HG02763 (cell line): ENCODE data around the gene MARS1.
"Not testable (repeated sequence)": the region's sequence is repeated elsewhere in the genome, so short reads cannot be mapped to it uniquely, and the experiment has no call there.

Source experiments
- ATAC-seq: cut with Tn5 transposase; IDR thresholded peaks from one replicate; pipeline ENCODE4 v1.9.1; 2021; ENCODE audit warnings: mild to moderate bottlenecking, moderate library complexity; ENCODE audit not compliant: unreplicated experiment

The MARS1 gene

DNA sequence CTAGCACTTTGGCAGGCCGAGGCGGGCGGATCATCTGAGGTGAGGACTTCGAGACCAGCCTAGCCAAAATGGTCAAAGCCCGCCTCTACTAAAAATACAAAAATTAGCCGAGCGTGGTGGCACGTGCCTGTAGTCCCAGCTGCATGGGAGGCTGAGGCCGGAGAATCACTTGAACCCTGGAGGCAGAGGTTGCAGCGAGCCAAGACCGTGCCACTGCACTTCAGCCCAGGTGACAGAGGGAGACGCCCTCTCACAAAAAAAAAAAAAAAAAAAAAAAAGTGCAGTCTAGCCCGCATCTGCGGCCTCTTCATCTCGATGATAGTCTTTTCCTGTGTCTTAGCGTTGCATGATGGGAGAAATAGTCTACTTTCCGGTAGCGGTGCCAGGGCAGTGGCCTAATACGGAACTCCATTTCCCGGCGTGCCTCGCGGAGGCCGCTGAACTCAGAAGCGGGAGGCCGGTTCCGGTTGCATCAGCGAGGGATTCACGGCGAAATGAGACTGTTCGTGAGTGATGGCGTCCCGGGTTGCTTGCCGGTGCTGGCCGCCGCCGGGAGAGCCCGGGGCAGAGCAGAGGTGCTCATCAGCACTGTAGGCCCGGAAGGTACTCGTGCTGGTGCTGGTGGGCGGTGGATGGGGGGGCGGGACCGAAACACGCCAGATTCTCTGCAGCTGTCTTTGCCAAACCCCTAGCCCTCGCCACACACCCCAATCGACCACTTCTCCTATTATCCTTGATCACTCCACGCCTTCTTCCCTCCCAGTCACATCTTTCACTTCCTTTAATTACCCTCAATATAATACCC, at the start of gene MARS1:
MARS1 (plus strand) TSS at position 472 of the 805 bp plus-strand sequence; CDS start at position 495, 23 bp downstream.
- peak; percentile 98 for ATAC-seq

DNA sequence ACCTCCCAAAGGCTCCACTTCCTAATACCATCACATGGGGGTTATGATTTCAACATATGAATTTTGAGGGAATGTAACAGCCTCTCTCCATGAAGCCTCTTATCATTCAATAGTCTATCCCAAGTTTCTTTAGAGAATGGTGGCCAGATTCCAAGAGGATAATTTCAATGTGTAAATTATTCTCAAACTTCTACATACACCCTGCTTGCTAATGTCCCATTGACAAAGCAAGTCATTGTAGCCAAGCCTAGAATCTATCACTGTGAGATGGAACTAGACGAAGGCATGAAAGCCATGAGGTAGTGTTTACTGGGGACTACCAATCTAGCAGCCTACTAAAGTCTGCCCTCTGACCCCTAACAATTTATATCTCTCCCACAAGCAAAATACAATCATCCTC, 49.5 kb upstream of the MARS1 start:
- no peak for ATAC-seq

DNA sequence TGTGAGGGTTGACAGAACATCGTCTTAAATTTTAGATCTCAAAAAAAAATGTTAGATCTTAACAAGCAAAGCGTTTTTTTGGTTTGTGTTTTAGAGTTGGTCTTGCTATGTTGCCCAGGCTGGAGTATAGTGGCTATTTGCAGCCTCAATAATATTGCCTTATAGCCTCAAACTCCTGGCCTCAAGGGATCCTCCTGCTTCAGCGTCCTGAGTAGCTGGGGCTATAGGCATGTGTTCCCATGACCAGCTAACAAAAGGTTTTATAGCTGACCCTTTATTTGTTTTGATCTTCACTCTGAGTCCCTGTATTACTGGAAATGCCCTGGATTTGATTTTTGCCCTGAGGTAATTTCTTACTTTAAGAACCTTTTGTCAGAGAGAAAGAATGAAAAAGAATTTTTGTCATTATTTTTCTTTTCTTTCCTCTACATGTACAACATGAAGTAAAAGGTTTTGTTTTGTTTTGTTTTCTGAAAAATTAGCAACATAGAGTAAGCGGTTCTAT, 48.1 kb upstream of the MARS1 start:
- ATAC-seq = no peak

DNA sequence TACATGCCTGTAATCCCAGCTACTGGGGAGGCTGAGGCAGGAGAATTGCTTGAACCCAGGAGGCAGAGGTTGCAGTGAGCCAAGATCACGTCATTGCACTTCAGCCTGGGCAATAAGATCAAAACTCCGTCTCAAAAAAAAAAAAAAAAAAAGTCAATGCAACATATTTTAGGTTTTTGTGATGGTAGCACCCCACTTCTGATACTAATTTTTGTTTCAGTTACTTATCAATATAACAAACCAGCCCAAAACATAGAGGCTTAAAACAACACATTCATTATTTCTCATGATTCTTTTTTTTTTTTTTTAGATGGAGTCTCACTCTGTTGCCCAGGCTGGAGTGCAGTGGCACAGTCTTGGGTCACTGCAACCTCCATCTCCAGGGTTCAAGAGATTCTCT, 46.5 kb upstream of the MARS1 start:
- not testable (repeated sequence) for ATAC-seq

DNA sequence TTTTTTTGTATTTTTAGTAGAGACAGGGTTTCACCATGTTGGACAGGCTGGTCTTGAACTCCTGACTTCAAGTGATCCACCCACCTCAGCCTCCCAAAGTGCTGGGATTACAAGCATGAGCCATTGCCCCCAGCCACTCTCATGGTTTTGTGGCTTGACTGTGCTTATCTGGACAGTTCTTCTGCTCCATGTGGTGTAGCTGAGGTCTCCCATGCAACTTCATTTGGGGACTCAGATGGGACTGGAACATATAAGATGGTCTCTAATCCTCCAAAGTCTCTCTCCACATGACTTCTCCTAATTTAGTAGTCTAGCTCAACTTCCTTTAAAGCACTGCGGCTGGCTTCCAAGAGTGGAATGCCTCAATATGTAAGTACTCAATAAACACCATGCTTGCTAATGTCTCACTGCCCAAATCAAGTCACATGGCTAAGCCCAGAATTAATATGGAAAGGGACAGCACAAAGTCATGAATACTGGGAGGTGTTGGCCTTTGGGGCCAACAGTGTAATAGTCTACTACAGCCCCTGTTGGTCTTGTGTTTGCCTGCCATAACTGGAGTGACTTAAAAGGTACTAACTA, 45.9 kb upstream of the MARS1 start:
- ATAC-seq = no peak

DNA sequence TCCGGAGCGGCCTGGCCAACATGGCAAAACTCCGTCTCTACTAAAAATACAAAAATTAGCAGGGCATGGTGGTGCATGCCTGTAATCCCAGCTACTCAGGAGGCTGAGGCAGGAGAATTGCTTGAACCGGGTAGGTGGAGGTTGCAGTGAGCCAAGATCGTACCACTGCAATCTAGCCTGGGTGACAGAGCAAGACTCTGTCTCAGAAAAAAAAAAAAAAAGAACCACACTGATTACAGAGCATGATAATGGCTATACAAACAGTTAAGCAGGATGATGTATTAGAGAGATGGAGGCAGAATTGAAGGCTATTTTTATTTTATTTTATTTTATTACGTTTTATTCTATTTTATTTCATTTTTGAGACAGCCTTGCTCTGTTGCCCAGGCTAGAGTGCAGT, 43.5 kb upstream of the MARS1 start:
- not testable (repeated sequence) for ATAC-seq

DNA sequence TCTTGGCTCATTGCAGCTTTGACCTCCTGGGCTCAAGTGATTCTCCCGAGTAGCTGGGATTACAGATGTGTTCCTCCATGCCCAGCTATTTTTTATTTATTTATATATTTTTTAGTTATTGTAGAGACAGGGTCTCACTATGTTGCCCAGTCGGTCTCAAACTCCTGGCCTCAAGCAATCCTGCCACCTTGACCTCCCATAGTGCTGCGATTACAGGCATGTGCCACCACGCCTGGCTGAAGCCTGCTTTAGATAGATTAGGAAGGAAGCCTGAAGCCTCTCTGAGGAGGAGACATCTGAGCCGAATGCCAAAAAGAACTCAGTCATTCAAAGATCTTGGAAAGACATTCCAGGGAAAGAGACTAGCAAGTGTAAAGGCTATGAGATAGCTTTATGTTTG, 43.1 kb upstream of the MARS1 start:
- ATAC-seq = no peak

DNA sequence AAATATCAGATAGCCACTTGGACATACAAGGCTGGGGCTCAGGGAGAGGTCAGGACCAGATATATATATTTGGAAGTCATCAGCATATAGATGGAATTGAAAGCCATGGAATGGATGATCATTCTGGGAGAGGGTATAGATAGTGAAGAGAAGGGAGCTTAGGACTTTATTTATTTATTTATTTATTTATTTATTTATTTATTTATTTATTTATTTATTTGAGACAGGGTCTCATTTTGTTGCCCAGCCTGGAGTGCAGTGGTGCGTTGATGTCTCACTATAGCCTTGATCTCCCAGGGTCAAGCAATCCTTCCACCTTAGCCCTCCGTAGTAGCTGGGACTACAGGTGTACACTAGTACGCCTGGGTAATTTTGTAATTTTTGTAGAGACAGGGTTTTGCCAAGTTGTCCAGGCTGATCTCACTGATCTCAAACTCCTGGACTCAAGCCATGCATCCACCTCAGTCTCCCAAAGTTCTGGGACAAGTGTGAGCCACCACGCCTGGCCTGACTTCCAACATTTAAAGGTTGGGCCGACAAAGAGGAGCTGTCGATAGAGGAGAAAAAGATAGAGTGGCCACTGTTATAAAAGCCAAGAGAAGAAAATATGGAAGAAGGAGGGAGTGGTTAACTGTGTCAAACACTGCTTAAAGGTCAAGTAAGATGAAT, 41.4 kb upstream of the MARS1 start:
- ATAC-seq = no peak

DNA sequence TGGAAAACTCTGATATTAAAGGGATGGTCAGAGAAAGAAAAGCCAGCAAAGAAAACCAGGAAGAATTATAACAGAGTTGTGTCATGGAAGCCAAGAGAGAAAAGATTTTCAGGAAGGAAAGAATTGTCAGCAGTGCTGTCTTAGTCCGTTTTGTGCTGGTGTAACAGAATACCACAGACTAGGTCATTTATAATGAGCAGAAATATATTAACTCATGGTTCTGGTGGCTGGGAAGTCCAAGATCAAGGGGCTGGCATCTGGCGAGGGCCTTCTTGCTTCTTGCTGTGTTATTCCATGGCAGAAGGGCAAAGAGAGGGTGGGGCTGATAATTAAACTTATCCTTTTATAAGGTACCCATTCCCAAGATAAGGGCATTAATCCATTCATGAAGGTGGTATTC, 39.2 kb upstream of the MARS1 start:
- ATAC-seq = no peak

DNA sequence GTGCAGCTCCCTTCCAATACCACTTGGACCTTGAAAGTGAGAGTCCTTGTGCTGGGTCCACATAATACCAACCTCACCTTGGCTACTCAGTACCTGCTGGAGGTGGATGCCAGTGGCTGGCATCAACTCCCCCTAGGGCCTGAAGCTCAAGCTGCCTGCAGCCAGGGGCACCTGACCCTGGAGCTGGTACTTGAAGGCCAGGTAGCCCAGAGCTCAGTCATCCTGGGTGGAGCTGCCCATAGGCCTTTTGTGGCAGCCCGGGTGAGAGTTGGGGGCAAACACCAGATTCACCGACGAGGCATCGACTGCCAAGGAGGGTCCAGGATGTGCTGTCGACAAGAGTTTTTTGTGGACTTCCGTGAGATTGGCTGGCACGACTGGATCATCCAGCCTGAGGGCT, 38.5 kb upstream of the MARS1 start:
- no peak for ATAC-seq

DNA sequence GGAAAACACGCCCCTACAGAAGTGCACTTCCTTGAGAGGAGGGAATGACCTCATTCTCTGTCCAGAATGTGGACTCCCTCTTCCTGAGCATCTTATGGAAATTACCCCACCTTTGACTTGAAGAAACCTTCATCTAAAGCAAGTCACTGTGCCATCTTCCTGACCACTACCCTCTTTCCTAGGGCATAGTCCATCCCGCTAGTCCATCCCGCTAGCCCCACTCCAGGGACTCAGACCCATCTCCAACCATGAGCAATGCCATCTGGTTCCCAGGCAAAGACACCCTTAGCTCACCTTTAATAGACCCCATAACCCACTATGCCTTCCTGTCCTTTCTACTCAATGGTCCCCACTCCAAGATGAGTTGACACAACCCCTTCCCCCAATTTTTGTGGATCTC, 37.8 kb upstream of the MARS1 start:
- no peak for ATAC-seq

DNA sequence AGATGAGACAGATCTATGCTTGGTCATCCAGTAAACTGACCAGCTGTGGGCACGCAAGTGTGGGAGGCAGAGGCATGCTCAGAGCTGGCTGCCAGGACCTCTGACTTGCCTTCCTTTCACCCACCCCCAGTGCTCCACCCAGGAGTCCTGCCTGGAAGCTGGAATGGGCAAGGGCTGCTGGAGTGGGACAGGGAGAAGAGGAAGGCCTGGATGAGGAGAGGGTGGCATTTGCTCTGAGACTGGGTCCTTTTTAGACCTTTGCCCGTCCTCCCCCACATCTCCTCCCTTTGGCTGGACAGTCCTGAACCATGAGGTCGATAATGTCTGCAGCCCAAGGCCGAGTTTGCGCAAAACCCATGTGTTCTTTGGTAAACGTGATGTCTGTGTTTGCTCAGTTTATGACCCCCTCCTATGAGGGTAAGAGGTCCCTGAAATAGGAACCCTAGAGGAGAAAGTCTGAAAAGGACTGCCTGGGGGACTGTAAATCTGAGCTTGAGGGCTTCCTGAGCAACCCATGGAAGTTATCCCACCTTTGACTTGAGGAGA, 36.6 kb upstream of the MARS1 start:
- no peak for ATAC-seq

DNA sequence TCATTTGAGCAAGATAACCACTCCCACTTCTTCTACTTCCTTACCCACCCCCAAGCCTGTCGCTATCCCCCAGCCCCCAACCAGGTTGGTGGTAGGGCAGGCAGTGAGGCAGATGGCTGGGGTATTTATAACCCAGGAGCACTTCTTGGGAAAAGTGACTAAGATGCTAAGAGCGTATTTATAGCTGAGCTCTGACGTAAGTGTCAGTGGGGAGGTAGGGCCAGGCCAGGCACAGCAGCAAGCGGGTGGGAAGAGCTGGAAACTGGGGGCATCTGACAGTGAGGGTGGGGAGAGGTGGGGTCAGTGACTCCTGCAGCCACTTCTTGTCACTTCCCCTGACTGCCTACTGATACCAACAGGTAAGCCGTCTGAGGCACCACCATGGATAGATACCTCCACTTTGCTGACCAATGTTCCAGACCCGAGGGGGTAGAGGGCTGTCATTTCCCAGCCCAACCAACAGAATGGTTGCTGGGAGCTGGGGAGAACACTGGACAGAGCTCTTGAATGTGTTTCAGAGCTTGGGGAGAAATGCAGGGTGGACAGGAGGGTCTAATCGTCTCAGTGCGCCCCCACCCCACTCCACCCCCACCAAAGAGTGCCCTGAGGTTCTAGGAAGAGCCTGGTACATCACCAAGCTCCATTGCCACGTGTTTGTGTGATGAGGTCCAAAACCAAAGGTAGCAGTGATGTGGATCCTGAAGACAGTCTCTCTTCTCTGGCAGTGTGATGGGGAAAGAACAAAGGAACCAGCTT, 35.5 kb upstream of the MARS1 start:
- no peak for ATAC-seq

DNA sequence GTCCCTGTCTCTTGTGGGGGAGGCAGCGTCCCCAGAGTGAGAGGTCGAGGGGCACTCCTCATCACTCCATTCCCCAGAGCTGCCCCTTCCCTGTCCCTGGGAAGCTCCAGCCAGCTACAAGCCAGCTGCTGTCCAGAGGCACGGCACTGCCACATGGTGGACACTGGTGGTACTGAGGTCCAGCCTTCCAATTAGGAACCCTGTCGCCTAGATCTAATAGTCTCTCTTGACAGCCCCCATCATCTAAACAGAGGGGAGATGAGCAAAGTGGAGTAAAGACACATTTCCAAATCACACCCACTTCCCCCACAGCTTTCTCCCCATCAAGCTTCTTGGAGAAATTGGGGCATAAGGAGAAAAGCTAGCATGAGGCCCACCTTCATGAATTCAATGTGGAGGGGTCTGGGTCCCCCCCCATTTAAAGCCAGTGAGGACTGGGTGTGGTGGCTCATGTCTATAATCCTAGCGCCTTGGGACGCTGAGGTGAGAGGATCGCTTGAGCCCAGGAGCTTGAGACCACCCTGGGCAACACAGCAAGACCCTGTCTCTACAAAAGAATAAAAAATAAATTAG, 34.8 kb upstream of the MARS1 start:
- ATAC-seq = no peak

DNA sequence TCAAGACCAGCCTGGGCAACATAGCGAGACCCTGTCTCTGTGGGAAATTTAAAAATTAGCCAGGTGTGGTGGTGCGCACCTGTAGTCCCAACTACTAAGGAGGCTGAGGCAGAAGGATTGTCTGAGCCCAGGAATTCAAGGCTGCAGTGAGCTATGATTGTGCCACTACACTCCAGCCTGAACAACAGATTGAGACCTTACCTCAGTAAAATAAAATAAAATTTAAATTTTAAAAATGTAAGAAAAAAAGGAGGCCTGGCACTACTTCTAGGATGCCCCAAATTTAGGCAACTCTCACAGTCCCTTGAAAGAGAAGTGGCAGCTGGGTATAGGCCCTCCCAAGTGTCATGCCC, 33.7 kb upstream of the MARS1 start:
- ATAC-seq = no peak

DNA sequence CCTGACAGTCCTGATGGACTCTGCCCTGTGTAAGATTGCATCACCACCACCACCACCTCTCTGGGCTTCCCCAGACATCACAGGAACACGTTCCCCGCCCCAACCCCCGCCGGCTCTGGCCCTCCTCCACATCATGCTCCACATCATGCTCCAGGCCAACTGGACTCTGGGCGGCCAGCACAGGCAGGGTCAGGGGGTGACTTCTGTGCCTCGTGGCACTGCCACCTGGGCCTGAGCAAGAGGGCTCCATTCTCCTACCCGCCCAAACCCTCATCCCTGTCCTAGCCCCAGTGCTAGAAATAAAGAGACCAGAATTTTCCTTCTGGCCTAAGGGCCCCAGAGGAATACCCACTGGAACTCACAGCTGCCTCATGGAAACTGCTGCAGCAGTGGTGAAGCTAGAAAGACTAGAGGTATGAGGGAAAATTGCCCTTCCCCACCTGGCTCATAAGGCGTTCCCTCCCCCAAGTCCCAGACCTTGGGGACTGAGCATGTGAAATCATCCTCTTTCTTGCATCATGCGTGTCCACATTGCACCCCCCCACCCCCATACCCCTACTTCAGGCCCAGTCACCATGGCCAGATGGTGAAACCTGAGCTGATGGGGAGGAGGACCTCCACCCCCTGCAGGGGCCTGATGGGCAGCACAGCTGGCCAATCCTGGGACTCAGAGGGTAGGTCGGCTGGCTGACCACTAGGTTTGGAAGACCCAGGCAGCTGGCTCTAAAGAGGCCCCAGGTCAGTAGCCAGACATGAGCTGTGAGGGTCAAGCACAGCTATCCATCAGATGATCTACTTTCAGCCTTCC, 33.1 kb upstream of the MARS1 start, which contains the start of gene INHBE:
INHBE (plus strand) TSS at position 742 of the 808 bp plus-strand sequence. CDS start 230 bp downstream, outside the sequence.
- no peak for ATAC-seq

DNA sequence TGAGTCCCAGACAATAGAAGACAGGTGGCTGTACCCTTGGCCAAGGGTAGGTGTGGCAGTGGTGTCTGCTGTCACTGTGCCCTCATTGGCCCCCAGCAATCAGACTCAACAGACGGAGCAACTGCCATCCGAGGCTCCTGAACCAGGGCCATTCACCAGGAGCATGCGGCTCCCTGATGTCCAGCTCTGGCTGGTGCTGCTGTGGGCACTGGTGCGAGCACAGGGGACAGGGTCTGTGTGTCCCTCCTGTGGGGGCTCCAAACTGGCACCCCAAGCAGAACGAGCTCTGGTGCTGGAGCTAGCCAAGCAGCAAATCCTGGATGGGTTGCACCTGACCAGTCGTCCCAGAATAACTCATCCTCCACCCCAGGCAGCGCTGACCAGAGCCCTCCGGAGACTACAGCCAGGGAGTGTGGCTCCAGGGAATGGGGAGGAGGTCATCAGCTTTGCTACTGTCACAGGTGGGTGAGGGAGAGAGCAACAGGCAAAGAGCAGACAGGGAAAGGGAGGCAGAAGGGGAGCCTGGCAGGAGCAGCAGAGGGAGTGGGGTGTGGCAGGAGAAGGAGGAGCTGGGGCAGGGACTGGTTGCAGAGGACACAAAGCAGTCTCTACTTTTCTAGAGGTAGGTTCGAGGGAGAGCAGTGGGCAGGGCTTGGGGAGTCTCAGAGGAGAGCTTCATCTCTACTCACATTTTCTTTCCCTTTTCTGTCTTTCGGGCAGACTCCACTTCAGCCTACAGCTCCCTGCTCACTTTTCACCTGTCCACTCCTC, 32.3 kb upstream of the MARS1 start:
- no peak for ATAC-seq

DNA sequence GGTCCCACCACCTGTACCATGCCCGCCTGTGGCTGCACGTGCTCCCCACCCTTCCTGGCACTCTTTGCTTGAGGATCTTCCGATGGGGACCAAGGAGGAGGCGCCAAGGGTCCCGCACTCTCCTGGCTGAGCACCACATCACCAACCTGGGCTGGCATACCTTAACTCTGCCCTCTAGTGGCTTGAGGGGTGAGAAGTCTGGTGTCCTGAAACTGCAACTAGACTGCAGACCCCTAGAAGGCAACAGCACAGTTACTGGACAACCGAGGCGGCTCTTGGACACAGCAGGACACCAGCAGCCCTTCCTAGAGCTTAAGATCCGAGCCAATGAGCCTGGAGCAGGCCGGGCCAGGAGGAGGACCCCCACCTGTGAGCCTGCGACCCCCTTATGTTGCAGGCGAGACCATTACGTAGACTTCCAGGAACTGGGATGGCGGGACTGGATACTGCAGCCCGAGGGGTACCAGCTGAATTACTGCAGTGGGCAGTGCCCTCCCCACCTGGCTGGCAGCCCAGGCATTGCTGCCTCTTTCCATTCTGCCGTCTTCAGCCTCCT, 31.6 kb upstream of the MARS1 start:
- ATAC-seq = no peak
